Mucosa of descending colon (tissue), 3 donors: Measurements from ENCODE around the gene GDPD3. TPM values are rescaled to one million over a fixed set of nuclear protein-coding genes. Genes with fewer than 3 reads are reported as not detected.

Experiments
- ATAC-seq: fragments of 200-7000 bp; cut with Tn5 transposase; one replicate; pipeline ENCODE4 v1.9.1; 2020; ENCODE audit warnings: mild to moderate bottlenecking, moderate library complexity
- DNase-seq, 3 donors: peaks; one replicate each; pipeline ENCODE4 v3.0.0-alpha.2; 2020
- H3K36me3 ChIP-seq: fragments of 200-600 bp; one replicate; pipeline ENCODE4 v1.8.0; 2021; ENCODE audit warnings: low read depth, mild to moderate bottlenecking
- H3K4me1 ChIP-seq: fragments of 200-600 bp; one replicate; pipeline ENCODE4 v1.8.0; 2021; ENCODE audit warnings: low read depth, mild to moderate bottlenecking
- H3K4me3 ChIP-seq: fragments of 200-600 bp; one replicate; pipeline ENCODE4 v1.8.0; 2021; ENCODE audit warnings: mild to moderate bottlenecking
- H3K9me3 ChIP-seq: fragments of 200-600 bp; one replicate; pipeline ENCODE4 v1.8.0; 2021; ENCODE audit warnings: mild to moderate bottlenecking
- intact Hi-C, 2 donors: fragments of 100-400 bp; cut with DNase I in 1 of 2; cut with micrococcal nuclease in 1 of 2; formaldehyde crosslinking; loops; one replicate each; pipeline versions ENCODE4 v1.11.0 to v1.11.1; 2022; cut with DNase I, micrococcal nuclease
- total RNA-seq, 3 donors: library from RNA; stranded (reverse); fragmentation: NEBNext Ultra II Directional in 2 of 3; extraction: Animal tissue kit (Norgen Biotek cat#: 25700) in 2 of 3; gene quantifications; one replicate each; pipeline versions ENCODE4 v1.2.1 to v1.2.4, GENCODE V29; 2021 to 2023
- TF ChIP-seq, protein P1 (sequence below): fragments of 200-600 bp; IDR thresholded peaks from one replicate; pipeline ENCODE4 v1.8.0; 2022; ENCODE audit warnings: antibody characterized with exemption, mild to moderate bottlenecking
- donor health status: DM: no; HTN: no; CAD: no; lungs with moderate emphysema.
- donor health status: DM: no; HTN: no; CAD: no.
- donor health status: DM: no; HTN: yes; CAD: no.

GDPD3 gene
- total RNA-seq, 3 donors from 2014 or later, result 29.6 to 75.3 (median 51.7) TPM

DNA sequence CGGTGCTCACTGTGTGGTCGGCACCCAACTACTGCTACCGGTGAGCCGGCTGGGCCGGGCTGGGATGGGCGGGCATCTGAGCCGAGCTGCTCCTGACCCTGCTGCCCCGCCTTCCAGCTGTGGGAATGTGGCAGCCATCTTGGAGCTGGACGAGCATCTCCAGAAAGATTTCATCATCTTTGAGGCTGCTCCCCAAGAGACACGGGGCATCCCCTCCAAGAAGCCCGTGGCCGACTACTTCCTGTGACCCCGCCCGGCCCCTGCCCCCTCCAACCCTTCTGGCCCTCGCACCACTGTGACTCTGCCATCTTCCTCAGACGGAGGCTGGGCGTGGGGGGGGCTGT, 28.5 kb downstream of the GDPD3 start:
- DNase-seq (peak in 2 of 3 donors; percentile 24 to 69), ATAC-seq (no peak)
- H3K9me3 ChIP-seq, result no peaks in the 10 kb centered on the region
- TF ChIP-seq, protein P1, sequence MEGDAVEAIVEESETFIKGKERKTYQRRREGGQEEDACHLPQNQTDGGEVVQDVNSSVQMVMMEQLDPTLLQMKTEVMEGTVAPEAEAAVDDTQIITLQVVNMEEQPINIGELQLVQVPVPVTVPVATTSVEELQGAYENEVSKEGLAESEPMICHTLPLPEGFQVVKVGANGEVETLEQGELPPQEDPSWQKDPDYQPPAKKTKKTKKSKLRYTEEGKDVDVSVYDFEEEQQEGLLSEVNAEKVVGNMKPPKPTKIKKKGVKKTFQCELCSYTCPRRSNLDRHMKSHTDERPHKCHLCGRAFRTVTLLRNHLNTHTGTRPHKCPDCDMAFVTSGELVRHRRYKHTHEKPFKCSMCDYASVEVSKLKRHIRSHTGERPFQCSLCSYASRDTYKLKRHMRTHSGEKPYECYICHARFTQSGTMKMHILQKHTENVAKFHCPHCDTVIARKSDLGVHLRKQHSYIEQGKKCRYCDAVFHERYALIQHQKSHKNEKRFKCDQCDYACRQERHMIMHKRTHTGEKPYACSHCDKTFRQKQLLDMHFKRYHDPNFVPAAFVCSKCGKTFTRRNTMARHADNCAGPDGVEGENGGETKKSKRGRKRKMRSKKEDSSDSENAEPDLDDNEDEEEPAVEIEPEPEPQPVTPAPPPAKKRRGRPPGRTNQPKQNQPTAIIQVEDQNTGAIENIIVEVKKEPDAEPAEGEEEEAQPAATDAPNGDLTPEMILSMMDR, result no peak
- H3K36me3 ChIP-seq, result no peaks in the 10 kb centered on the region
- H3K4me3 ChIP-seq, result no peak overlapping the region
- intact Hi-C loops, result no loop called here
- no peaks in the 10 kb centered on the region for H3K4me1 ChIP-seq

DNA sequence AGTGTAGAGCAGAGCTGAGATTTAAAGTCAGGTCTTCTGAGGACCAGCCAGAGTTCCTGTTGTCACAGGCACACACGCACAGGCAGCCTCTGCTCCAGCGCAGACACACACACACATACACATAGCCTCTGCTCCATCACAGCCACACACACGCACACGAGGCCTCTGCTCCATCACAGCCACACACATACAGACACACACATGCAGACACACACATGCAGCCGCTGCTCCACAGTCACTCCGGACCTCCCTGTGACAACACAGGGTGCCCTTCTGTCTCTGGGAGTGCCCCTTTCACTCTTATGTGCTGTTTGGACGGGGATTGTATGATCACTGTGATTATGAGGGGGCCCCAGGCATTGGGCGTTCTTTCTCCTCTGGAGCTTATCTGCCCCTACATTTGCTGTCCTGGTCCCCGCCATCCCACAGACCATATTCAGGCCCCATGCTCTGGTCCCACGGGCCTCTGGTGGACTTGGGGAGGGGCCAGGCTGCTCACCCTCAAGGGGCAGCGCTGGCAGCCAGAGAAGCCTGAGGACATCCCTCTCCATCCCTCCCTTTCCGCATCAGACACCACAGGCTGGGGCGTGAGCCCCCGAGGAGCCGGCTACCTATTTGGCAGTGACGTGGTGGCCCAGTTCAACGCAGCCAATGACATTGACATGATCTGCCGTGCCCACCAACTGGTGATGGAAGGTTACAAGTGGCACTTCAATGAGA, 29.1 kb downstream of the GDPD3 start:
- no peaks in the 10 kb centered on the region for H3K36me3 ChIP-seq
- no peaks in the 10 kb centered on the region for H3K4me1 ChIP-seq
- DNase-seq, result no peak
- no peaks in the 10 kb centered on the region for H3K9me3 ChIP-seq
- H3K4me3 ChIP-seq, result no peak overlapping the region
- ATAC-seq, result no peak
- intact Hi-C loops, result no loop called here
- TF ChIP-seq, protein P1, result no peak

DNA sequence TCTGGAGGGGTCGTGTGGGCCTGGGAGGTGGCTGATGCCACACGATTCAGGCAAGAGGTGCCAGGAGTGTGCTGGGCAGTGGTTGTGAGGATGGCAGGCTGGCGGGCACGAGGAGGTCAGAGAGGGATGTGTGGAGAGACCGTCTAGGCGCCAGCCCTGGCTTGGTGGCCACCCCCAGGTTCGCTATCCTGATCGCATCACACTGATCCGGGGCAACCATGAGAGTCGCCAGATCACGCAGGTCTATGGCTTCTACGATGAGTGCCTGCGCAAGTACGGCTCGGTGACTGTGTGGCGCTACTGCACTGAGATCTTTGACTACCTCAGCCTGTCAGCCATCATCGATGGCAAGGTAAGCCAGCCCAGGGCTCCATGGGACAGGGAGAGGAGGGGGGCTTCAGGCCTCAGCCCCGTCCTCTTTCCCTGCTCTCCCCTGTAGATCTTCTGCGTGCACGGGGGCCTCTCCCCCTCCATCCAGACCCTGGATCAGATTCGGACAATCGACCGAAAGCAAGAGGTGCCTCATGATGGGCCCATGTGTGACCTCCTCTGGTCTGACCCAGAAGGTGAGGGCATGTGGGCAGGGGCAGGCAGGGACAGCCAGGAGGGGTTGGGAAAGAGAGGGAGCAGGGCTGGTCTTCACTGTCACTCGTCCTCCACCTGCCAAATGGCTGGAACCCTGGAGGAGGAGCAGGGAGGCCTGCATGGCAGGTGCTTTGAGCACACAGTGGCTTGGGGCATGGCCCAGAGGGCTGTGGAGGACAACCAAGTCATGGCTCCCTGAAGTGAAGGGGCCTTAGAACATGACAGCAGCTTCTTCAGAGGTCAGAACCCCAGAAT, 29.9 kb downstream of the GDPD3 start:
- no peak for ATAC-seq

DNA sequence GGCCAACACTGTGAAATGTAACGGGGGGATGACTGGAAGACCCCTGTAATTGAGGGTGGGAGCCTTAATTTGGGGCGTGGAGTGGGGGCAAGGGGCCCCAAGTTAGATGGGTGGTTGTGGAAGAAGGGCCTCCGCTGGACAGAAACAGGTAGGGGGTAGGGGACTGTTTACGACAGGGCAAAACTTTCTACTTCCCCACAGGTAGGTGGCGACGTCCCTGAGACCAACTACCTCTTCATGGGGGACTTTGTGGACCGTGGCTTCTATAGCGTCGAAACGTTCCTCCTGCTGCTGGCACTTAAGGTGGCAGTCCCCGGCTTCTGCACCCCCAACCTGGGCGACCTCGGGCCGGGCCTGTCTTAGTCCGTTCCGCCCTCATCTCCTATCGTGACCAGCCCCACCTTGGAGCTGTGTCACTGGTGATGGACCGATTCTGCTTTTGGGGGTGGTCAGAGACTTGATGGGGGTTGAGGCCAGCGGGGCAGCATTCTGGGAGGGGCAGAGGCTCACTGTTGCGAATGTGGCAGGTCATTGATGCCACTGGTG, 30.7 kb downstream of the GDPD3 start:
- DNase-seq (no peak), ATAC-seq (no peak)
- H3K4me3 ChIP-seq, result no peak overlapping the region
- TF ChIP-seq, protein P1, result no peak
- no peaks in the 10 kb centered on the region for H3K36me3 ChIP-seq
- peaks cover 8% of the 10 kb centered on the region for H3K4me1 ChIP-seq
- no peaks in the 10 kb centered on the region for H3K9me3 ChIP-seq
- intact Hi-C loops, result no loop called here

More for the DNA sequence above, 29.9 kb downstream of the GDPD3 start:
- Histone ChIP-seq H3K36me3 (no peaks in the 10 kb centered on the region), H3K4me1 (peaks cover 1% of the 10 kb centered on the region), H3K9me3 (no peaks in the 10 kb centered on the region), H3K4me3 (no peak overlapping the region)
- TF ChIP-seq, protein P1, result no peak
- intact Hi-C loops, result no loop called here
- no peak for DNase-seq

DNA sequence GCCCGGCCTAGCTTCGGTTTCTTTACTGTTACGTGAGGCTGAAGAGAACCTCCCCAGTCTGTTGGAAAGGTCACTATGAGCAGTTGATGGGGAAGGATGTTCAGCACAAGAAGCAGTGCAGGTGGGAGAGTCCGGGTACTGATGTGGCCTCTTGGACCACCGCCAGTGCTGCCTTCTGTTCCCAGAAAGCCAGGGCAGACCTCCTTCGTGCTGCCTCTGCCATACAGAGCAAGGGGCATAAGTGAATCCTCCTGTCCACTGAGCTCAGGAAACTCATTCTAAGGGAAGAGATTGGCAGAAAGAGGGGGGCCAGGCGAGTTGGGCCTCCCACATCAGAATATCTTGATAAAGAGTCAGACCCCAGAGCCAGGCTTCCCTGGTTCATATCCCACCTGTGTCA, 33.9 kb downstream of the GDPD3 start:
- no peak for ATAC-seq
- intact Hi-C loops, result no loop called here
- Histone ChIP-seq H3K36me3 (no peaks in the 10 kb centered on the region), H3K4me3 (no peak overlapping the region), H3K9me3 (no peaks in the 10 kb centered on the region), H3K4me1 (peaks cover 21% of the 10 kb centered on the region)
- TF ChIP-seq, protein P1, result no peak
- DNase-seq, result no peak
